ENCODE results near the gene DLX3. TPM values are rescaled to one million over a fixed set of nuclear protein-coding genes. Genes with fewer than 3 reads are reported as not detected.

The DLX3 gene
- polyA plus RNA-seq, 2 of the 4 experiments (the other 2 are of a cell fraction): 0.17 TPM; not detected in 1

DNA sequence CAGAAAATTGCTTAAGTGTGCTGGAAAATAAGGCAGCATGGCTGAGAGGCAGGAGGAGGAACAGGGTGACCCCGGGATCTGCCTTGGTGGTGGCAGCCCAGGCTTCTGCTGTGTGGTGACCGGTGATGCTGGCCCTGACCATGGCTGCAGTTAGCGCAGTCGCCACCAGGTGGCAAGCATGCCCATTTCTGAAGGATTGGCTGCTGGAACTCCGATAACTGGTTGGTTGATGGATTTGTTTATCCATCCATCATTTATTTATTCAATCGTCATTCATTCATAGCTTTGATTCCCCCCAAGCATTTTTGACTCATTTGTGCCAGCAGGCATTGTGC lies 31.8 kb upstream of the DLX3 start:
- ChIA-PET POLR2A (interaction anchor here (0.9 to 4.9 kb wide), 6 partner anchors 29 to 68 kb away, joined by 4 to 140 read pairs (median 10); partner anchors contain the start of gene ITGA3), CTCF (interaction anchor here (0.7 to 9.1 kb wide), 37 partner anchors 11 to 317 kb away, joined by 3 to 473 read pairs (median 5); partner anchors contain the start of genes DLX3, ITGA3, PDK2 and SGCA)
- ATAC-seq (peak; percentile 48 to 76), DNase-seq (ENCODE audit: low read depth in 1 of 2, low spot score in 1 of 2) (peak; percentile 91 to 95), FAIRE-seq (peak; percentile 98)
- H3K27ac ChIP-seq: peak overlapping the region; percentile 94 to 99
- H3K4me1 ChIP-seq: peaks cover 42% of the 10 kb centered on the region
- H3K4me2 ChIP-seq: peak overlapping the region; percentile 89
- H3K9me3 ChIP-seq: no peaks in the 10 kb centered on the region
- 2% methylated on average over 6 of the region's 6 CpGs for WGBS (ENCODE audit: missing lambda C conversion rate)
- H3K4me3 ChIP-seq: peak overlapping the region; percentile 46
- TF ChIP-seq NR3C1 (IDR thresholded peaks at IDR 0.05): no peak
- no peak for TF ChIP-seq MYC (IDR thresholded peaks at IDR 0.05; ENCODE audit: borderline replicate concordance, low read length)
- TF ChIP-seq, protein P1, sequence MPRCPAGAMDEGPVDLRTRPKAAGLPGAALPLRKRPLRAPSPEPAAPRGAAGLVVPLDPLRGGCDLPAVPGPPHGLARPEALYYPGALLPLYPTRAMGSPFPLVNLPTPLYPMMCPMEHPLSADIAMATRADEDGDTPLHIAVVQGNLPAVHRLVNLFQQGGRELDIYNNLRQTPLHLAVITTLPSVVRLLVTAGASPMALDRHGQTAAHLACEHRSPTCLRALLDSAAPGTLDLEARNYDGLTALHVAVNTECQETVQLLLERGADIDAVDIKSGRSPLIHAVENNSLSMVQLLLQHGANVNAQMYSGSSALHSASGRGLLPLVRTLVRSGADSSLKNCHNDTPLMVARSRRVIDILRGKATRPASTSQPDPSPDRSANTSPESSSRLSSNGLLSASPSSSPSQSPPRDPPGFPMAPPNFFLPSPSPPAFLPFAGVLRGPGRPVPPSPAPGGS (IDR thresholded peaks at IDR 0.05): no peak
- TF ChIP-seq HOXB5 (CRISPR knock-in tag; IDR thresholded peaks at IDR 0.05): peak; percentile 84; the same call in 1 of the 2 replicates
- TF ChIP-seq TFCP2L1 (CRISPR knock-in tag; IDR thresholded peaks at IDR 0.05): no peak
- TF ChIP-seq MAZ (IDR thresholded peaks at IDR 0.05; ENCODE audit: borderline replicate concordance, low read depth, low read length): no peak
- no peak for TF ChIP-seq FOSL2 (IDR thresholded peaks at IDR 0.05)
- peak; percentile 61 for TF ChIP-seq FOSL2 (CRISPR knock-in tag; IDR thresholded peaks at IDR 0.05)
- TF ChIP-seq SMC3 (IDR thresholded peaks at IDR 0.05): peak; percentile 100
- no peak for TF ChIP-seq RARB (CRISPR knock-in tag; IDR thresholded peaks at IDR 0.05)
- TF ChIP-seq CHD2 (IDR thresholded peaks at IDR 0.05; ENCODE audit: low read length, partially characterized antibody): no peak
- TF ChIP-seq RFX5 (IDR thresholded peaks at IDR 0.05): peak; percentile 71; the same call in 1 of the 2 replicates
- TF ChIP-seq, protein P2, sequence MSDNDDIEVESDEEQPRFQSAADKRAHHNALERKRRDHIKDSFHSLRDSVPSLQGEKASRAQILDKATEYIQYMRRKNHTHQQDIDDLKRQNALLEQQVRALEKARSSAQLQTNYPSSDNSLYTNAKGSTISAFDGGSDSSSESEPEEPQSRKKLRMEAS (IDR thresholded peaks at IDR 0.05): peak; percentile 69
- TF ChIP-seq HEYL (CRISPR knock-in tag; IDR thresholded peaks at IDR 0.05): no peak
- no peak; a peak in 1 of 5 replicates for TF ChIP-seq JUN (IDR thresholded peaks at IDR 0.05)
- no peak for TF ChIP-seq HDAC2 (IDR thresholded peaks at IDR 0.05)
- TF ChIP-seq ZFP36 (IDR thresholded peaks at IDR 0.05; ENCODE audit: borderline replicate concordance, partially characterized antibody): no peak
- TF ChIP-seq, protein P3, sequence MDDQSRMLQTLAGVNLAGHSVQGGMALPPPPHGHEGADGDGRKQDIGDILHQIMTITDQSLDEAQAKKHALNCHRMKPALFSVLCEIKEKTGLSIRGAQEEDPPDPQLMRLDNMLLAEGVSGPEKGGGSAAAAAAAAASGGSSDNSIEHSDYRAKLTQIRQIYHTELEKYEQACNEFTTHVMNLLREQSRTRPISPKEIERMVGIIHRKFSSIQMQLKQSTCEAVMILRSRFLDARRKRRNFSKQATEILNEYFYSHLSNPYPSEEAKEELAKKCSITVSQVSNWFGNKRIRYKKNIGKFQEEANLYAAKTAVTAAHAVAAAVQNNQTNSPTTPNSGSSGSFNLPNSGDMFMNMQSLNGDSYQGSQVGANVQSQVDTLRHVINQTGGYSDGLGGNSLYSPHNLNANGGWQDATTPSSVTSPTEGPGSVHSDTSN (IDR thresholded peaks at IDR 0.05): no peak; the same call in 1 of the 2 replicates
- TF ChIP-seq POLR2AphosphoS2 (conservative IDR thresholded peaks at IDR 0.05; ENCODE audit: low read length): no peak
- TF ChIP-seq, protein P4, sequence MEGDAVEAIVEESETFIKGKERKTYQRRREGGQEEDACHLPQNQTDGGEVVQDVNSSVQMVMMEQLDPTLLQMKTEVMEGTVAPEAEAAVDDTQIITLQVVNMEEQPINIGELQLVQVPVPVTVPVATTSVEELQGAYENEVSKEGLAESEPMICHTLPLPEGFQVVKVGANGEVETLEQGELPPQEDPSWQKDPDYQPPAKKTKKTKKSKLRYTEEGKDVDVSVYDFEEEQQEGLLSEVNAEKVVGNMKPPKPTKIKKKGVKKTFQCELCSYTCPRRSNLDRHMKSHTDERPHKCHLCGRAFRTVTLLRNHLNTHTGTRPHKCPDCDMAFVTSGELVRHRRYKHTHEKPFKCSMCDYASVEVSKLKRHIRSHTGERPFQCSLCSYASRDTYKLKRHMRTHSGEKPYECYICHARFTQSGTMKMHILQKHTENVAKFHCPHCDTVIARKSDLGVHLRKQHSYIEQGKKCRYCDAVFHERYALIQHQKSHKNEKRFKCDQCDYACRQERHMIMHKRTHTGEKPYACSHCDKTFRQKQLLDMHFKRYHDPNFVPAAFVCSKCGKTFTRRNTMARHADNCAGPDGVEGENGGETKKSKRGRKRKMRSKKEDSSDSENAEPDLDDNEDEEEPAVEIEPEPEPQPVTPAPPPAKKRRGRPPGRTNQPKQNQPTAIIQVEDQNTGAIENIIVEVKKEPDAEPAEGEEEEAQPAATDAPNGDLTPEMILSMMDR (IDR thresholded peaks at IDR 0.05): peak; percentile 97
- TF ChIP-seq MAFK (IDR thresholded peaks at IDR 0.05; ENCODE audit: partially characterized antibody): no peak
- TF ChIP-seq, protein P5, sequence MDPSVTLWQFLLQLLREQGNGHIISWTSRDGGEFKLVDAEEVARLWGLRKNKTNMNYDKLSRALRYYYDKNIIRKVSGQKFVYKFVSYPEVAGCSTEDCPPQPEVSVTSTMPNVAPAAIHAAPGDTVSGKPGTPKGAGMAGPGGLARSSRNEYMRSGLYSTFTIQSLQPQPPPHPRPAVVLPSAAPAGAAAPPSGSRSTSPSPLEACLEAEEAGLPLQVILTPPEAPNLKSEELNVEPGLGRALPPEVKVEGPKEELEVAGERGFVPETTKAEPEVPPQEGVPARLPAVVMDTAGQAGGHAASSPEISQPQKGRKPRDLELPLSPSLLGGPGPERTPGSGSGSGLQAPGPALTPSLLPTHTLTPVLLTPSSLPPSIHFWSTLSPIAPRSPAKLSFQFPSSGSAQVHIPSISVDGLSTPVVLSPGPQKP (IDR thresholded peaks at IDR 0.05; ENCODE audit: low read depth, low read length): no peak
- peak; percentile 98 for TF ChIP-seq RAD21 (conservative IDR thresholded peaks at IDR 0.05 in 1 of 2, IDR thresholded peaks at IDR 0.05 in 1 of 2)
- no peak for TF ChIP-seq RNF2 (IDR thresholded peaks at IDR 0.05; ENCODE audit: borderline replicate concordance, low read depth)
- TF ChIP-seq, protein P6, sequence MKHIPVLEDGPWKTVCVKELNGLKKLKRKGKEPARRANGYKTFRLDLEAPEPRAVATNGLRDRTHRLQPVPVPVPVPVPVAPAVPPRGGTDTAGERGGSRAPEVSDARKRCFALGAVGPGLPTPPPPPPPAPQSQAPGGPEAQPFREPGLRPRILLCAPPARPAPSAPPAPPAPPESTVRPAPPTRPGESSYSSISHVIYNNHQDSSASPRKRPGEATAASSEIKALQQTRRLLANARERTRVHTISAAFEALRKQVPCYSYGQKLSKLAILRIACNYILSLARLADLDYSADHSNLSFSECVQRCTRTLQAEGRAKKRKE (CRISPR knock-in tag; IDR thresholded peaks at IDR 0.05; ENCODE audit: low read depth): no peak
- no peak for TF ChIP-seq ZSCAN20 (CRISPR knock-in tag; IDR thresholded peaks at IDR 0.05)
- TF ChIP-seq RCOR1 (IDR thresholded peaks at IDR 0.05; ENCODE audit: low read depth, low read length): 0 out of 2 replicates have a peak, but pooled peaks have one; percentile 16
- no peak for TF ChIP-seq EP300 (IDR thresholded peaks at IDR 0.05)
- TF ChIP-seq, protein P7, sequence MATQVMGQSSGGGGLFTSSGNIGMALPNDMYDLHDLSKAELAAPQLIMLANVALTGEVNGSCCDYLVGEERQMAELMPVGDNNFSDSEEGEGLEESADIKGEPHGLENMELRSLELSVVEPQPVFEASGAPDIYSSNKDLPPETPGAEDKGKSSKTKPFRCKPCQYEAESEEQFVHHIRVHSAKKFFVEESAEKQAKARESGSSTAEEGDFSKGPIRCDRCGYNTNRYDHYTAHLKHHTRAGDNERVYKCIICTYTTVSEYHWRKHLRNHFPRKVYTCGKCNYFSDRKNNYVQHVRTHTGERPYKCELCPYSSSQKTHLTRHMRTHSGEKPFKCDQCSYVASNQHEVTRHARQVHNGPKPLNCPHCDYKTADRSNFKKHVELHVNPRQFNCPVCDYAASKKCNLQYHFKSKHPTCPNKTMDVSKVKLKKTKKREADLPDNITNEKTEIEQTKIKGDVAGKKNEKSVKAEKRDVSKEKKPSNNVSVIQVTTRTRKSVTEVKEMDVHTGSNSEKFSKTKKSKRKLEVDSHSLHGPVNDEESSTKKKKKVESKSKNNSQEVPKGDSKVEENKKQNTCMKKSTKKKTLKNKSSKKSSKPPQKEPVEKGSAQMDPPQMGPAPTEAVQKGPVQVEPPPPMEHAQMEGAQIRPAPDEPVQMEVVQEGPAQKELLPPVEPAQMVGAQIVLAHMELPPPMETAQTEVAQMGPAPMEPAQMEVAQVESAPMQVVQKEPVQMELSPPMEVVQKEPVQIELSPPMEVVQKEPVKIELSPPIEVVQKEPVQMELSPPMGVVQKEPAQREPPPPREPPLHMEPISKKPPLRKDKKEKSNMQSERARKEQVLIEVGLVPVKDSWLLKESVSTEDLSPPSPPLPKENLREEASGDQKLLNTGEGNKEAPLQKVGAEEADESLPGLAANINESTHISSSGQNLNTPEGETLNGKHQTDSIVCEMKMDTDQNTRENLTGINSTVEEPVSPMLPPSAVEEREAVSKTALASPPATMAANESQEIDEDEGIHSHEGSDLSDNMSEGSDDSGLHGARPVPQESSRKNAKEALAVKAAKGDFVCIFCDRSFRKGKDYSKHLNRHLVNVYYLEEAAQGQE (IDR thresholded peaks at IDR 0.05): no peak
- no peak for TF ChIP-seq FOSB (CRISPR knock-in tag; IDR thresholded peaks at IDR 0.05)
- TF ChIP-seq, protein P8, sequence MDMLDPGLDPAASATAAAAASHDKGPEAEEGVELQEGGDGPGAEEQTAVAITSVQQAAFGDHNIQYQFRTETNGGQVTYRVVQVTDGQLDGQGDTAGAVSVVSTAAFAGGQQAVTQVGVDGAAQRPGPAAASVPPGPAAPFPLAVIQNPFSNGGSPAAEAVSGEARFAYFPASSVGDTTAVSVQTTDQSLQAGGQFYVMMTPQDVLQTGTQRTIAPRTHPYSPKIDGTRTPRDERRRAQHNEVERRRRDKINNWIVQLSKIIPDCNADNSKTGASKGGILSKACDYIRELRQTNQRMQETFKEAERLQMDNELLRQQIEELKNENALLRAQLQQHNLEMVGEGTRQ (IDR thresholded peaks at IDR 0.05): no peak

Measured in A549 (cell line).